22Rv1 (cell line): Measurements from ENCODE around the gene ANKS1A.

Experiments used
- ZFX ChIP-seq: fragments of 450-650 bp; IDR thresholded peaks from 2 replicates; pipeline ENCODE4 v1.6.1; 2017; ENCODE audit warnings: antibody characterized with exemption, borderline replicate concordance
- TF ChIP-seq, protein P1 (sequence below): fragments of 450-650 bp; IDR thresholded peaks from 2 replicates; pipeline ENCODE4 v1.5.1; 2017; ENCODE audit warnings: mild to moderate bottlenecking

DNA sequence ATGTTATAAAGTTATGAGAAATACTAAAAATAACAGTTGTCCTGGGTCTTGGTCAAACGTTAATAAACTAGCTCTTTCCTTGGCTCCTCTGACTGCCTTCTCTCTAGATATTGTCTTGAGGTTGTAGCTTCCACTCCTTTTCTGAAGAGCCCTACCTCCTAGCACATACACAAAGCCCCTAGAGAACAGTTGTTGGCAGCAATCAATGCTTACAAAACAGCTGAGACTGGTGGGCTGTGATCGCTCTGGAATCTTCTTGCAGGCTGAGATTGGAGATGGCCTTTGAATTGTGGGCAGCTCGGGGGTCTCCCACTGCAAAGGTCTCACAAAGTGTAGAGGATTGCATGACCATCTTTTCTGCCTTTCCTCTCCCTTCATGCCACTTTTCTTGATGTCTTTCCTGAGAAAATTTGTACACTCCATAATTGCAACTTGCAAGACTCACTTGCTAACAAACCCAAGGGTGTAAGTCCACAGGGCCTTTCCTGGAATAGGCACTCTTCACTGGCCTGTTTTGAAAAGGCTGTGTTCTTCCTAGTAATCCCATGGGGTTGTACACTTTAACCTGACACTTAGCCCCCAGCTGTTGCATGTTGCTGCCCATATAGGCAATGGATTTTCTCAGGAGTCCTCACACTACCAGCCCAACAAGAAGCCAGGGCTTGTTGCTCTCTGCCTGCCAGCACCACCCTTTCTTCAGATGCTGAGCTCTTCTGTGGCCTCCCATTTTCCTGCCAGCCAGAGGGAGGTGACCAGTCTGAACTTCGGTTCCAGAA is 152.2 kb downstream of the ANKS1A start:
- TF ChIP-seq, protein P1, sequence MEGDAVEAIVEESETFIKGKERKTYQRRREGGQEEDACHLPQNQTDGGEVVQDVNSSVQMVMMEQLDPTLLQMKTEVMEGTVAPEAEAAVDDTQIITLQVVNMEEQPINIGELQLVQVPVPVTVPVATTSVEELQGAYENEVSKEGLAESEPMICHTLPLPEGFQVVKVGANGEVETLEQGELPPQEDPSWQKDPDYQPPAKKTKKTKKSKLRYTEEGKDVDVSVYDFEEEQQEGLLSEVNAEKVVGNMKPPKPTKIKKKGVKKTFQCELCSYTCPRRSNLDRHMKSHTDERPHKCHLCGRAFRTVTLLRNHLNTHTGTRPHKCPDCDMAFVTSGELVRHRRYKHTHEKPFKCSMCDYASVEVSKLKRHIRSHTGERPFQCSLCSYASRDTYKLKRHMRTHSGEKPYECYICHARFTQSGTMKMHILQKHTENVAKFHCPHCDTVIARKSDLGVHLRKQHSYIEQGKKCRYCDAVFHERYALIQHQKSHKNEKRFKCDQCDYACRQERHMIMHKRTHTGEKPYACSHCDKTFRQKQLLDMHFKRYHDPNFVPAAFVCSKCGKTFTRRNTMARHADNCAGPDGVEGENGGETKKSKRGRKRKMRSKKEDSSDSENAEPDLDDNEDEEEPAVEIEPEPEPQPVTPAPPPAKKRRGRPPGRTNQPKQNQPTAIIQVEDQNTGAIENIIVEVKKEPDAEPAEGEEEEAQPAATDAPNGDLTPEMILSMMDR, result no peak
- TF ChIP-seq ZFX, result no peak
